Measurements from ENCODE around the gene TLCD2. TPM values are rescaled to one million over a fixed set of nuclear protein-coding genes. Genes with fewer than 3 reads are reported as not detected.

Gene TLCD2, protein sequence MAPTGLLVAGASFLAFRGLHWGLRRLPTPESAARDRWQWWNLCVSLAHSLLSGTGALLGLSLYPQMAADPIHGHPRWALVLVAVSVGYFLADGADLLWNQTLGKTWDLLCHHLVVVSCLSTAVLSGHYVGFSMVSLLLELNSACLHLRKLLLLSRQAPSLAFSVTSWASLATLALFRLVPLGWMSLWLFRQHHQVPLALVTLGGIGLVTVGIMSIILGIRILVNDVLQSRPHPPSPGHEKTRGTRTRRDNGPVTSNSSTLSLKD
- 1.2 and 1.6 TPM in 2 replicates for total RNA-seq

DNA sequence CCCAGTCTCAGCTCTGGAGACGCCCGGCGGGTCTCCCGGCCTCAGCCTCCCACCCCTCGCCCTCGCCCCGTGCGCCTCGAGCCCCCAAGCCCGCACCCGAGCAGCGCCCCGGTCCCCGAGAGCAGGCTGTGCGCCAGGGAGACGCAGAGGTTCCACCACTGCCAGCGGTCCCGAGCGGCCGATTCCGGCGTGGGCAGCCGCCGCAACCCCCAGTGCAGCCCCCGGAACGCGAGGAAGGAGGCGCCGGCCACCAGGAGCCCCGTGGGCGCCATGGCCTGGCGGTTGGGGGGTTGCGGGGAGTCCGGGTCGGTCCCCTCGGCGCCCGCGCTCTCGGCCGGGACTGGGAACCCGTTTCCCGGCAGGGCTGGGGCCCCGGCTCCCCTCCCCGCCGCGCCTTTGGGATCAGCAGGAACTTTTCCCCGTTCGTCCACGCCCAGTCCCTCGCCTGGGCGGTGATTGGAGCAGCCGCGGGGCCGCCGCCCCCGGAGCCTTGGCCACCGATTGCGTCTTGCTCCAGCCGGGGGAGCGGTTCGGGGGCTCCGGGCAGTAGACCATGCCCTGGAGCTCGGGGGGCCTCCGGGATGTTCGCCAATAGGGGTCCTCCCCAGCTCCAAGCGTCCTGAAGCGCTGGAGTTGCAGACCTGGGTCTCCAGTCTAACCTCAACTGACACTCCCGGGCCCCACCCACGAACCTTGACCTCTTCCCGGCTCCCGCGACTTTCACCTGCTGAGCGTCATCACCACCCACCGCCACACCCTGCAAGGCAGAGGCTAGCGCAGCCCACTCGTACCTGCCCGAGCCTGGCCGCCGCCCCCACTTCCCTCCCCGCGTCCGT, at the start of gene TLCD2:
TLCD2 (minus strand) TSS at position 407 of the 836 bp plus-strand sequence; CDS start at position 272, 135 bp downstream.

DNA sequence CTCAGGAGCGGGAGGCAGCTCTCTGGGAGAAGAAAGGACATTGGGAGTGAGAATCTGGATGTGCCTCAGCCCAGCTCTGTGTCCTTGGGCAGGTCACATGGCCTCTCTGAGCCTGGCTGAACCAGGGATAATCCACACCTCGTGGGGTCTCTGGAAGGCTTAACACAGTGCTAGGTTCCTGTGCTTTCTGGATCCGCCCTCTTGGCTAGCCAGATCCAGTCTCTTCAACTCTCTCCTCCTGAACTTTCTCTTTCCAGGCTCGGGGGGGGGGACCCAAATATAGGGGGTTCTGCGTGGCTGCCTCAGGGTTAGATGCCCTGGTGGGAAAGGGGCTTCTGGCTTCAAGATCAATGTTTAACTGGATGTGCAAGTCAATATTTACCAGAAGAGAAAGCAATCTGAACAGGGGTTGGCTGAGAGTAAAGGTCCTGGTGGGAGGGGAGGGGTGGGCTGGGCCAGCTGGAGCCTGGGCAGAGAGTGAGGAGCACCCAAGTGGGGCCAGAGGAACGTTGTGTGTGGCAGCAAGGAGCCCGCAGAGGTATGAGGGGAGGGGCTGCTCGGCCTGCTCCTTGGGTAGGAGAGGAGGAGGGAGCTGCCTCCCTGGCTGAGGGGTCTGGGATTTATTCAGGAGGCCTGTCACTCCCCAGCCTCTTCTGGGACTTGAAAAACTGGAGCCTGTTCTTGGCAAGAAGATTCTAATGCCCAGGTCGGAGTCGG, 32.4 kb upstream of the TLCD2 start, which contains the start of gene SERPINF2:
SERPINF2 (plus strand) TSS at position 501 of the 717 bp plus-strand sequence. CDS start 2,125 bp downstream, outside the sequence.

DNA sequence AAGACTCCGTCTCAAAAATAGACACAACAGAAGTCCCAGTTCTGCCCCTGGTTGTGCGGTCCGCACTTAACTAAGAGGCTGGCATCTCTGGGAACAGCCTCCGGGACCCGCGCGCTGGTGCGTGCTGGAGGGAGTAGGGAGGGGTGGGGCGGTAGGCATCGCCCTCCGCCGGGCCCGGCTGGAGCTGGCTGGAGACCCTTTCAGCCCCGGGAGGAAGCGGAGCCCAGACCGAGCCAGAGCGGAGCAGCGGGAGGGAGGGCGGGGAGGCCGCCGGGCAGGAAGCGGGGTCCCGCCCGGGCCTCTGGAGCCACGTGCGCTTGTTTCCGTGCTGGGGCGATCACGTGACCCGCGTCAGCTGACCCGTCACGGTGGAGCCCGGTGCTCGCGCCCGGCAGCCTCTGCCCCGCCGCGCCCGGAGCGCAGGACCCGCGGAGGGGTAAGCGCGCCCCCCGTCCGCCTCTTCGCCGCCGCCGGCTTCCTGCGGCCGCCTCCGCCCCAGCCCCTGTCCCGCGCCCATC, 14.2 kb upstream of the TLCD2 start, which contains the start of gene WDR81:
WDR81 (plus strand) TSS at position 354 of the 518 bp plus-strand sequence. CDS start 256 bp downstream, outside the sequence.

DNA sequence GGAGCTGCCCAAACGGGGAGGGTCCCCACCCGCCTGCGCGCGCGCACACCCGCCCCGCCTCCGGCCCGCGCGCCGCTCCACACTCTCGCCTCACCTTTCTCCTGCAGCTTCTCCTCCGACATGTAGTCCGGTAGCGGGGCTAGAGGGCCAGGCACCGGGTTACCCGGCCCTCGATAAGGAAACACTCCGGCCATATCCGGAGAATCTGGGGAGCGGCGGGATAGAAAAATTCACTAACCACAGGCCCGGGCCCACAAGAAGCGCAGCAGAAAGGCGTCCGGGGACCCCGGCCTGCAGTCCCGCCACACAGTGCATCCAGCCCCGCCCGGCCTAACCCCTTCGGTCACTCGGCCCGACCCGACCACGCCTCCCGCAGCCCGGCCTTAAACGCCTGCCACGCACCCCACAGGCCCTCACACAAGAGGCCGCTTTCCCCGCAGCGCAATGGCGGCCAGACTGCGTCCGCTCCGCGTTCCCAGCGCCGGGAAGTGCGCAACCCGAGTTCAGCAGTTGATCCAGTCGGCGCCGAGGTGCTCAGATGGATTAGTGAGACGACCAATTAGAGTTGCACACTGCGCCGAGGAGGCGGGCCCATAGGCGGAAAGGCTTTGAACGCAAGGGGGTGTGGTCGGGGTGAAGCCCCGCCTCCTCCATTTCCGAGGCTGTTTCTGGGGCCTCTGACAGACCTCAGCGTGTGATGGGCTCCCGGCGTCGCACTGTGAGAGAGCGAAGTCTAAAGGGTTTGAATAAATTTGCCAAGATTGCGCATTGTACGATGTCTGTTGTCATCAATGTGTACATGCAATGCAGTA, 25.6 kb downstream of the TLCD2 start, which contains the start of gene PRPF8:
PRPF8 (minus strand) TSS at position 490 of the 812 bp plus-strand sequence; CDS start at position 194, 296 bp downstream.

Other genes starting within 250 kb of the TLCD2 start
- gene MYO1C, start 217.7 kb downstream of the TLCD2 start, total RNA-seq, result 176 and 210 TPM in 2 replicates
- gene INPP5K, start 193.8 kb downstream of the TLCD2 start, total RNA-seq, result 38.0 and 39.6 TPM in 2 replicates
- 53.2 and 54.3 TPM in 2 replicates for gene PITPNA, start 147.6 kb downstream of the TLCD2 start, total RNA-seq
- 16.6 and 29.0 TPM in 2 replicates for gene SLC43A2, start 81.5 kb downstream of the TLCD2 start, total RNA-seq
- 90.2 and 95.1 TPM in 2 replicates for gene SCARF1, start 64.6 kb downstream of the TLCD2 start, total RNA-seq
- 9.2 and 12.9 TPM in 2 replicates for gene RILP, start 60.5 kb downstream of the TLCD2 start, total RNA-seq
- 213 and 248 TPM in 2 replicates for gene PRPF8, start 25.5 kb downstream of the TLCD2 start, total RNA-seq
- gene WDR81, start 14.3 kb upstream of the TLCD2 start, total RNA-seq, result 13.3 and 19.2 TPM in 2 replicates
- not detected in 2 replicates for gene SERPINF2, start 32.5 kb upstream of the TLCD2 start, total RNA-seq
- 0.40 TPM in 1 of 2 replicates, not detected in the other for gene SERPINF1, start 51.7 kb upstream of the TLCD2 start, total RNA-seq
- 10.8 and 14.1 TPM in 2 replicates for gene SMYD4, start 119.5 kb upstream of the TLCD2 start, total RNA-seq
- gene RPA1, start 119.6 kb upstream of the TLCD2 start, total RNA-seq, result 41.0 and 47.2 TPM in 2 replicates

All from thoracic aorta endothelial cell (primary cell).